IPS-NIHi7 (cell line): ENCODE data around the gene GDPD4.
A peak's percentile ranks its signal among the peaks of the same experiment; 100 is the strongest.

Source experiments
- DNase-seq: peaks from one replicate; pipeline ENCODE4 v3.0.0; 2012; ENCODE audit warnings: mixed read lengths; ENCODE audit errors: extremely low spot score

The GDPD4 gene

DNA sequence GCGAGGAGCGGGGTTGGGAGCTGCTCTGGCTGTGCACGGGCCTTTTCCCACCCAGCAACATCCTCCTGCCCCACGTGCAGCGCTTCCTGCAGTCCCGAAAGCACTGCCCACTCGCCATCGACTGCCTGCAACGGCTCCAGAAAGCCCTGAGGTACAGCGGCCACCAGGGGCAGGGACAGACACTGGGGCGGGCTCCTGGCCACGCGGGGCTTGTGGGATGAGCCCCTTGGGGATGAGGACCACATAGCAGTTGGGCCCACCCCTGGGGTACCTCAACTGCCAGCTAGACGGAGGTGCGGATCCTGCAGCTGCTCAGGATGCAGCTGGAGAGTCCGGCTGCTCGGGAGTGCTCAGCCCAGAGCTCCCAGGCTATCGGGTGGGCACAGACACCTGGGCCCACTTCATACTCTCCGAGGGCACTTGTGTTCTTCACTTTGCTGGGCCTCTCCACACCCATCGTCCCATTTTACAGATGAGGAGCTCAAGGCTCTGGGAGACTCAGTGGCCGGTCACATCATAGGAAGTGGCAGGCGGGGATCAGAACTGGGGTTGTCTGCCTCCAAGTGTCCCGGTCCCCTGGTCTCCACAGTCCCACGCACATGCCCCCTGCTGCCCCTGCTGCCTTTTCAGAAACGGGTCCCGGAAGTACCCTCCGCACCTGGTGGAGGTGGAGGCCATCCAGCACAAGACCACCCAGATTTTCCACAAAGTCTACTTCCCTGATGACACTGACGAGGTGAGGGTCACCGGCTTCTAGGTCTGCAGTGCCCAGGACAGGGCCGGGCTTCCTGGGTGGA lies 95.8 kb downstream of the GDPD4 start:
- DNase-seq, result no peak

DNA sequence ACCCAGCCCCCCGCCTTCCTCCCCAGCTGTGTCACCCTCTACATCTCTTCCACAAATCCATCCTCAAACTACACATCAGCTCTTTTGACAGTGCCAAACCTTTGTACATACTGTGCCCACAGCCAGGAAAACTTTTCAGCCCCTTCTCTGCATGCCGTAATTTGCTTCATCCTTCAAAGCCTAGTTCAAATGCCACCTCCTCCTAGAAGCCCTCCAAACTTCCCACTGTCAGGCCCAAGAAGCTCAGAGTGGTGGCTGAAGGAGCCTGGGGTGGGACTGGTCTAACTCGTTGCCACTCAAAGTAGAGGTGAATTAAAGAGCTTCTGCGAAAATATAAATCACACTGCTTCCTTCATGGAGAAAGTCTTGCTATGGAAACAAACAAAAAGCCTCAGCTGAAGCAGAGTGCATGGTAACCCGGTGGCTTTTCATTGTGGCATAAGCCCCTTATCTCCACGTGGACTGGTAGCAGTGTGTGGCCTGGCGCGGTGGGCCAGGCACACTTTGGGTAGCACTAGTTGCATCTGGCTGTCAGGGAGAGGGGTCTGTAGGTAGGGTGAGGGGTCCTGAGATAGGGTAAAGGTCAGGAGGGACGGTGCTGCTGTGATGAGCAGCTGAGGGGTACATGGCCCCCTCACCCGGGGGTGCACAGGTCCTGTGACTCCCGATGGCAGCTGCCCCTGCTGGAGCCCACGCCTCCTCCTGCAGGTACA lies 96.6 kb downstream of the GDPD4 start:
- DNase-seq, result no peak

DNA sequence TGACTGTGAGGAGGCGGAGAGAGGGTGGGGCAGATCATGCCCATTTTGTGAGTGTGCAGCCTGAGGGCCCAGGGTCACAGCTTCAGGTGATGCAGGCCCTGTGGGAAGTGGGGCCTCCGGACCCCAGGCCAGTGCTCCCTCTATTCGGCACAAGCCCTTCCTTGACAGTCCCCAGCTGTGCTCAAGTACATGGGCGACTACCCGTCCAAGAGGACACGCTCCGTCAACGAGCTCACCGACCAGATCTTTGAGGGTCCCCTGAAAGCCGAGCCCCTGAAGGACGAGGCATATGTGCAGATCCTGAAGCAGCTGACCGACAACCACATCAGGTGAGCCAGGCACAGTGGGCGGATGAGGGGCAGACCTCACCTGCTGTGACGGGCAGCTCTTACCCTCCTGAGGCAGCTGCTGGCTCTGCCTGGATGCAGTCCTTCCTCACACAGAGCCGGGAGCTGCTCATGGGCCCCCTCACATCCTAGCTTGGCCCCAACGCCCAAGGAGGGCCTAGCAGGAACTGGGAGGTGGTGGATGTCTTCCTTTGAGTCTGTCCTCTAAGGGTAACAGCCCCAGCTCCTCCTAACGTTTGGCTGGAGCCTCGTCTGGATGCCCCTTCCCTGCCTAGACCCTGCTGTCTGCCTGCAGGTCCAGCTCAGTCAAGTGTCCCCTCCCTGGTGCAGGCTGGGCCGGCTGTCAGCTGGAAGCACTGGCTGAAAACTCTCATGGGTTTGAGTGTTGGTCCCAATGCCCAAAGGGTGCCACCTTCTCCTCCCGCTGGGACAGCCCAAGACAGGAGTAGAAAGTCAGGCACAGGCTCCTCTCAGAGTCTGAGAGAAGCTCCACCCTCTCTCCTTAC lies 97.4 kb downstream of the GDPD4 start:
- DNase-seq, result no peak

DNA sequence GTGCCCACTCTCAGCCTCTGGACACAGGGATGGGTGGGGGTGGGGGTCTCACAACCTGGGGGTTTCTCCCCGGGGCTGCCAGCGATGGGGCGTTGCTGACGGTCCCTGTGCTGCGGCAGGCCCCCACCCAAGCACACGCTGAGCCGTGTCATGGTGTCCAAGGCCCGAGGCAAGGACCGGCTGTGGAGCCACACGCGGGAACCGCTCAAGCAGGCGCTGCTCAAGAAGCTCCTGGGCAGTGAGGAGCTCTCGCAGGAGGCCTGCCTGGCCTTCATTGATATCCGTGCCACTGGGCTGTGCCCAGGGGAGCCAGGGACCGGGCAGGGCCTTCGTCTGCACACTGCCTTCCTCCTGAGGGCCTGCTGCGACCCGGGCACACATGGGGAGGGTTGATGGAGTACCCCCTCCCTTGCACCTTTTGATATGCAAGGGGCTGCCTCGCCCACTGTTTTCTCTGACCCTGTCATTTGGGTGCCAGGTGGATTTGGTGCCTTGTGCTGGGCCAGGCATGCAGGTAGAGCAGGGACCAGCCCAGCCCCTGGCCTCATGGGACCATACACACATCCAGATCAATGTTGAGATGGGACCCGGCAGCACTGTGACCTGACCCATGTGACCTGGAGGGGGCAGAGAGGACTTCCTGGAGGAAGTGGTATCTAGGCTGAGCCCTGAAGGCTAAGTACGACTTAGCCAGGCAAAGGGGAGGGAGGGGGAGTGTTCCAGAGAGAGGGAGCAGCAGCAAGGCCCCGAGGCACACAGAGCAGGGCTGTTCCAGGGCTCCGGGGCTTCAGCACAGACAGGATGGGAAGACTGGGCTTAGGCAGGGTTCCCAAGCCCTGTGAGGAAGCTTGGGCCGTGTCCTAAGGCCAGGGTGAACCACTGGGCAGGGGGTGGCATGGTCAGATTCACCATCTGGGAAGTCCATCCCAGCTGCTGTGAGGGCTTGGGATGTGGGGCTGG lies 98.3 kb downstream of the GDPD4 start:
- no peak for DNase-seq

DNA sequence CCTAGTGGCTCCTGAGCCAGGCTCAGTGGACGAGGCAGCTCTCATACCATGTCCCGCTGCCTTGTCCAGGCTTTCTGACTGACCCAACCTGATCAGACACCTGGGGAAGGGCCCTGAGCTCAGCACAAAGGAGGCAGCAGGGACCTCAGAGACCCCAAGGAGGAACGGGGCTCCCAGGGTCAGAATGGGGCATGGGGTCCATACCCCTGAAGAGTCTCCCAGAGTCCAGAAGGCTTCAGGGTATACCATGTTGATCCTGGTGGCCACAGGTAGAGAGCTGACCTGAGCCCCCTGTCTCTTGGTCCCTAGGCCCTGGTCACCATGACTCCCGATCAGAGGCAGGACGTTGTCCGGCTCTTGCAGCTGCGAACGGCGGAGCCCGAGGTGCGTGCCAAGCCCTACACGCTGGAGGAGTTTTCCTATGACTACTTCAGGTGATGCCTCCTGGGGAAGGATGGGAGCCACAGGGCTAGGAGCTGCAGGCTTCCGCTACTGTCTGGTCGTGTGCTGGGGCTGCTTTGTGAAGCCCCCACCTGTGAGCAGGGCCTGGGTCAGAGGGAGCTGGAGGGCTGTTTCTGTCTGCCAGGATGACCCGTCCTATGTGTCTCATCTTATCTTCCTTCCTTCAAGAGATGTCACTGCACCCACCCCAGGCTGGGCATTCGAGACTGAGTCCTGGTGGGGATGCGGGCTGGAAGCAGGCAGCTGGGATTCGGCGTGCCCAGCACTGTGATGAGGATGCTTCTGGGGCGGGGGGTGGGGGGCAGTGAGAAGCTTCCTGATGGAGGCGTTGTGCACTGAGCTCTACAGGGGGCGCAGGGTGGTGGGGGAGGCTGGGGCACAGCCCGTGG lies 99.3 kb downstream of the GDPD4 start:
- DNase-seq, result no peak

DNA sequence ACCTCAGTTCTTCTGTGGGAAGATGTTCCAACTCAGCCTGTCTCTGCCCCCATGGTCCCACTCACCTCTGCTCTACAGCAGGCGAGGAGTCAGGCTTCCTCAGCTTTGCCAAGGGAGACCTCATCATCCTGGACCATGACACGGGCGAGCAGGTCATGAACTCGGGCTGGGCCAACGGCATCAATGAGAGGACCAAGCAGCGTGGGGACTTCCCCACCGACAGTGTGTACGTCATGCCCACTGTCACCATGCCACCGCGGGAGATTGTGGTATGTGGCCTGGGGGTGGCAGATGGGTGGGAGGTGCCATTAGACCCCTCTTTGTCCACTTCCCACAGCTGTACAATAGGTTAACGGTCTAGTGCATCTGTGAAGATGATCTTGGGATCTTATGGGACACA lies 100.1 kb downstream of the GDPD4 start:
- no peak for DNase-seq

DNA sequence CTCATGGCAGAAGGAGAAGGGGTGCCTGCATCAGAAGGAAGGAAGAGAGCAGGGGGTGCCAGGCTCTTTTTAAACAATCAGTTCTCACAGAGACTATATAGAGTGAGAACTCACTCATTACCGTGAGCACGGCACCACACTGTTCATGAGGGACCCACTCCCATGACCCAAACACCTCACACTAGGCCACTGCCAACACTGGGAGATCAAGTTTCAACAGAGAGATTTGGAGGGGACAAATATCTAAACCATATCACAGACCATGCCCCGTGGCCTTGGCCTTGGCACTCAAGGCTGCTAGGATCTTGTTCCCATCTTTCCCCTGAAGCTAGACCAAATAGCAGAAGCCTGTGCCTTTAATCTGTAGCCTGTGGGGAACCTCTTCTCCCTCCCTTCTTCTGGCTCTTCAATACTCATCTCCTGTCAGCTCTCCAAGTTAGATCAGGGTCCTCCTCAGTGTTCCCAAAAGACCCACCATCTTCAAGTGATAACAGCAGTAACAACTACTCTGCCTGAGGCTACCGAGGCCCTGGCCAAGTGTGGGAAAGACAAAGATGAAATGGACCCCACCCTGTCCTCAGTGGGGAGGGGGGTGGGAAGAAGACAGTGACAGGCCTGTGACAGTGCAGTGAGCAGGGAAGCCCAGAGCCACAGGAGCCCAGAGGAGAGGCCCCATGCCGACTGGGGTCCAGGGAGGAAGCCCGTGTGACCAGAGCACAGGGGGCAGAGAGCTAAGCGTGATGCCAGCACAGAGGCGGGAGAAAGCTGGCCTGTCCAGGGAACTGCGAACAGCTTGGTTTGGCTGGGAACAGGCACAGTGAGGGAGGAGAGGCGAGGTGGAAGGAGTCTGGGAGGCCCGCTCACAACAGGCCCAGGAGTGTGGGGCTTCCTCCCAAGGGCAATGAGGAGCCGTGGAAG lies 100.9 kb downstream of the GDPD4 start:
- no peak for DNase-seq

DNA sequence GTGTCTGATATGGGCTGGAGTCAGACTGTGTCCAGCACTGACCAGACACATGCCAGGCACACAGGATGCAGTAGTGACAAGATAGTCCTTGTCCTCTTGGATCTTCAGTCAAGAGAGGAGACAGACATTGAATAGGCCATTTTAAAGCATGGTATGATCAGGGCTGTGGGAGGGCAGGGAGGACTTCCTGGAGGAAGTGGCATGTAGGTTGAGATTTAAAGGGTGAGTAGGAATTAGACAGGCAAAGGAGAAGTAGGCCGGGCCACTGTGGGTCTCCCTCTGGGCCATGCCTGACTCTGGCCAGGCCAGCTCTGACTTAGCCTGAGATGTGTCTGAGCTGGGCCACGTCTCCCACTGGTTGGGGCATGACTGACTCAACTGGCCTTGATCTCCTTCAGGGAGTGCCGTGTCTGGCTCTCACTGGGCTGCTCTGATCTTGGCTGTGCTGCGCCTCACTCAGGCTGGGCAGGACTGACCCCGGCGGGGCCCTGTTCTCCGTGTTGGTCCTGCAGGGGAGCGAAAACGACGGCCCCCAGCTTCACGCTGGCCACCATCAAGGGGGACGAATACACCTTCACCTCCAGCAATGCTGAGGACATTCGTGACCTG lies 102.2 kb downstream of the GDPD4 start:
- DNase-seq, result no peak

DNA sequence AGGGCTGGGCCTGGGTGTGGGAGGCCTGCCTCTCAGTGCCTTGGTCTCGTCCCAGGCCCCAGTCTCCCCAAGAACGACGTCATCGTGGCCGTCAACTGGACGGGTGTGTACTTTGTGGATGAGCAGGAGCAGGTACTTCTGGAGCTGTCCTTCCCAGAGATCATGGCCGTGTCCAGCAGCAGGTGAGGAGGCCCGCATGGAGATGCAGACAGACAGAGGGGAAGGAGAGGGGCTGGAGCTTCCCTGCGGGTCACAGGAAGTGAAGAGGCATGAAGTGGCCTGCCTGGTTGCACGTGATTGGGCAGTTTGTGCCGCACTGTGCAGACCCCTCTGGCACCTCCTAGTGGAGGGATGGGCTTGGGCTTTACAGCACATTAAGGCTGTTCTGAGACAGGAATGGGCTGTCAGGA lies 103.0 kb downstream of the GDPD4 start:
- DNase-seq, result peak; percentile 88

DNA sequence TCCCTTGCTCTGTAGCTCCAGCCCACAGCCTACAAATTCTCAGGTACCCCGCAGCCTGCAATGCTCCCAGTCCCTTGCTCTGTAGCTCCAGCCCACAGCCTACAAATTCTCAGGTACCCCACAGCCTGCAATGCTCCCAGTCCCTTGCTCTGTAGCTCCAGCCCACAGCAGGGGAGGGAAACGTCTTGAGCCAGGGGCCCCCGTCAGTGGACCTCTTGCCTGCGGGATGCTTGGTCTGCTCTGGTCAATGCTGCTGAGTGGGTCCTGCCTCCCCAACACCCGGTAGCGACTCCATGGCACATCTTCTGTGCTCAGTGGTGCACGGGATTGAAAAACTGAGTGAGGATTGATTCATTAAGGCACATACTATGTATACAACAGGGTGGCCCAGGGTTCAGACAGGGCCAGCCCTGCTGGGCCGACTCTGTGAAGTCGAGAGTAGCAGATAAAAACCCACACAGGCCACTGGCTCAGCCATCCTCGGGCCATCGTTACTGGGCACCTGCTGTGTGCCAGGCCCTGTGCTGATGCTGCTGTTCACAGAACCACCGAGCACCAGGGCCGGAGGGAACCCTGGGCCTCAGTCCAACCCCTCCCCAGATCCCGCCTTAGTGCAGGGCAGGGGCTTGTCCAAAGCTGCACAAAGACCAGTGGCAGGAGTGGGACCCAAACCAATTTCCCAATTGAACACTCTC lies 103.7 kb downstream of the GDPD4 start:
- no peak for DNase-seq

DNA sequence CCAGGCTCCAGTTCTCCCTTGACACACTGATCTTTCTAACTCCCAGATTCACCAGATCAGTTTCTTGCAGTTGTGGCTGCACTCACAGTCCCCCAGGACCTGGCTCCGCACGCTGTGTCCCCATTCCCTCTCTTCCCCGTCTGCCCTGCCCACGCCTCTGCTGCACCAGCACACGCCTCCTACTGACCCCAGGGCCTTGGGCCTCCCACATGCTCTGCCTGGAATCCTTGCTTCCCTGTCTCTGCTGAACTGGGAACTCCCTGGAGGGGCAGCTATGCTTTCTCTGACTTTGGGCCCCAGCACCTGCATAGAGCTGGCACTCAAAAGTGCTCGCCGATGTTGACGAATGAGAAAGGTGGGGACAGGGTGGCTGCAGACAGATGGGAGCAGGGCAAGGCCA lies 104.5 kb downstream of the GDPD4 start:
- DNase-seq, result no peak

DNA sequence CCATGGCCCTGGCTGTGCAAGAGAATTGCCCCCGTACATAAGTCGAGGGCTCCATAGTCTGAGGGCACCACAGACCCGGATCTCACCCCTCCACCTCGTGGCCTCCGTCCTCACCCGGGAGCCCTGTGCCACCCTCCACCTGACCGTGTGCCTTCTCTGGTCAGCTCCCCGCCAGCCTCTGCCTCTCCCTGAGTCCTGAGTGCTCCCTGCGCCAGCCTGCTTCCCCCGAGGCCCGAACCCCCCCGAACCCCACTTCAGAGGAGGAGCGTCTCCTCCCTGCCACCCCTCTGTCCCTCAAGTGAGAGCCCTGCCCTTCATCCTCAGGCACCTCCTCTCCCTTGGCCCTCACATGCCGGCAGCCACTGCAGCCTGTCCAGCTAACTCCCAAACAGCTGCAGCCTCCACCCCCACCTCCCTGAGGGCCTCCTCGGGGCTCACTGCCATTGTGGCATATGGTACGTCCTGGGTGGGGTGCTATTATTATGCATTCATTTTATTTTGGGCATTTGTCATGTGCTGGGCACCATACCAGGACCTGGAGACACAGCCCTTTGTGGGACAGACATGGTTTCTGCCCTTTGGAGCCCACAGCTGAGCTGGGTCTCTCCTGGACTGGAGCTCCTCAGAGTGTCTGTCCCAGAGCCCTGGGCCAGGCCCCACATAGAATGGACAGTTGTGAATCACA lies 106.3 kb downstream of the GDPD4 start:
- DNase-seq, result no peak

DNA sequence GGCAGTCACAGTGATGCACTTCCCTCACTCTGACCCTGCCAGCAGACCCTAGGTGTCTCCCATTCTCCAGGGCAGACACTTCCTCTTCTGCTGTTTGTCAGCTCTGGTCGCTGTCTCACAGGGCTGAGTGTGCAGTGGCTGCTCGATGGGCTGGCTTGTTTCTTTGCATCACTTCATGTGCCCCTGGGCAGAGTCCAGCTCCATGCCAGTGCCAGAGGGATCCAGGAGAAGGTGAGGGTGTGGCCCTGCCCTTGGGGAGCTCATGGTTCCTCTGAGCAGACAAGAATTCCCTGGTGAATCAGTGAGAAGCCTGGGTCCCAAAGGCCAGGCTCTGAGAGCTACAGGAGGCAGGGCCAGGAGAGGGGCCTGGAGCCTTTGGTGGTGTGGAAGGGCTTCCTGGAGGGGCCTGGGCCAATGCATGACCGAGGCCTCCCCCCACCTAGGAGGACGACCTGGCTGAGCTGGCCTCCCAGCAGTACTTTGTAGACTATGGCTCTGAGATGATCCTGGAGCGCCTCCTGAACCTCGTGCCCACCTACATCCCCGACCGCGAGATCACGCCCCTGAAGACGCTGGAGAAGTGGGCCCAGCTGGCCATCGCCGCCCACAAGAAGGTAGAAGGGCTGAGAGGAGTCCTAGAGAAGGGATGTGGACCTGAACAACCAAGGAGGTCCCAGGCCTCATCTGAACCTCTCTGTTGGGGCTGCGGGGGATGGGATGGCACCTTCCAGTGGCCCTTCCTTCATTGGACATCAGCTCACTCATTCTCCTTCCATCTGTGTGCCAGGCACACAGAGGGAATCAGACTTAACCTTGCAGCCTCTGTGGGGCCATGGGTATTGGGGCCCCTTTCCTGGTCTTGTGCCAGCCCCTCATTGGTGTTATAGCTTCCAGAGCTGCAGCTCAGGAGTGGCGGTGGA lies 107.3 kb downstream of the GDPD4 start:
- no peak for DNase-seq

DNA sequence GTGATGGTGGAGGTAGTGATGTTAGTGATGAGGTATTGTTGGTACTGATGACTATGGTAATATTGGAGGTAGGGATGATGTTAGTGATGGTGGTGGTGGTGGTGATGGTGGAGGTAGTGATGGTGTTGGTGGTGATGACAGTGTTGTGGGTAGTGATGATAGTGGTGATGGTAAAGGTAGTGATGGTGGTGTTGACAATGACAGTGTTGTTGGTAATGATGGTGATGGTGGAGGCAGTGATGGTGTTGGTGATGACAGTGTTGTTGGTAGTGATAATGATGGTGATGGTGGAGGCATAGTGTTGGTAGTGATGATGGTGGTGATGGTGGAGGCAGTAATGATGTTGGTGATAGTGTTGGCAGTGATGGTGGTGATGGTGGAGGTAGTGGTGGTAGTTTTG lies 108.3 kb downstream of the GDPD4 start:
- DNase-seq, result no peak

DNA sequence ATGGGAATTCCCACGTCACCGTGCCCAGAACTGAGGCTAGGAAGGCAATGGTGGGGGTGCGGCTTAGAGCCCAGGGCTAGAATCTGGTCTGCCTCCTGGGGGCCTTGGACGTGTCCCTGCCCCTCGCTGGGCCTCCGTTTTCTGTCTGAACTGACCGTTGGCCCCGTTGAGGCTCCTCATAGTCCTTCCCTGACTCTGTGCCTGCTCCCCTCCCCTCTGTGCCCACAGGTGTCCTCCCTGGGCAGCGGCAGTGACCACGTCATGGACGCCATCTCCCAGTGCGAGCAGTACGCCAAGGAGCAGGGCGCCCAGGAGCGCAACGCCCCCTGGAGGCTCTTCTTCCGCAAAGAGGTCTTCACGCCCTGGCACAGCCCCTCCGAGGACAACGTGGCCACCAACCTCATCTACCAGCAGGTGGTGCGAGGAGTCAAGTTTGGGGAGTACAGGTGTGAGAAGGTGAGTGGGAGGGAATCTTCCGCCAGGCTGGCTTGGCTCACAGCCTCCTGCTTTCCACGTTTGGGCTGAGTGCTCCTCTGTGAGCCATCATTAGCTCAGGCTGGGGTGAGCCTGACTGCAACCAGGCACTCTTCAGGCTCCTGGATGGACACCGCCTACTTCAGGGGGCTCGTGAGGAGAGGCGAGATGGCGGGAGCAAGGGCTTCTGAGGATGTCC lies 109.5 kb downstream of the GDPD4 start:
- peak; percentile 97 for DNase-seq

DNA sequence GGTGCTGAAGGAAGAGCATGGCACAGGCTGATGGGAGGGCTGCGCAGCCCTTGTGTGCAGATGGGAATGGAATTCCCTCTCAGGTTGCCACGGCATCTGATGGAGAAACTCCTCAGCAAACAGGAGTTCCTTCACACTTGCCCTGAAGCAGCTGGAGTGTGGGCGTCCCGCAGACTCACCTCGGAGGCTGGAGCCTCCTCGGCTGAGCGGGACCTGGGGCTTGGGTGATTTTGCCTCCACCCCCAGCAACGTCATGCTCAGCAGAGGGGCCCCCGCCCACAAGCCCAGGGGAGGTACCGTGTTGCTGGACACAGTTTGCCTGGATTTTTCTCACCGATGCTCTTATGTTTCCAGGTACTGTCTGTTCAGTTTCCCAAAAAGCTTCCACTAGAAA lies 110.1 kb downstream of the GDPD4 start:
- no peak for DNase-seq
